GM11168 (cell line): ENCODE data around the gene LSM4.

Source experiments
- in situ Hi-C: fragments of 300-500 bp; cut with MboI; formaldehyde crosslinking; loops from one replicate; pipeline ENCODE4 v1.12.0; 2022; ENCODE audit warnings: low sequenced_read_pairs; ENCODE audit not compliant: unreplicated experiment

Gene LSM4

DNA sequence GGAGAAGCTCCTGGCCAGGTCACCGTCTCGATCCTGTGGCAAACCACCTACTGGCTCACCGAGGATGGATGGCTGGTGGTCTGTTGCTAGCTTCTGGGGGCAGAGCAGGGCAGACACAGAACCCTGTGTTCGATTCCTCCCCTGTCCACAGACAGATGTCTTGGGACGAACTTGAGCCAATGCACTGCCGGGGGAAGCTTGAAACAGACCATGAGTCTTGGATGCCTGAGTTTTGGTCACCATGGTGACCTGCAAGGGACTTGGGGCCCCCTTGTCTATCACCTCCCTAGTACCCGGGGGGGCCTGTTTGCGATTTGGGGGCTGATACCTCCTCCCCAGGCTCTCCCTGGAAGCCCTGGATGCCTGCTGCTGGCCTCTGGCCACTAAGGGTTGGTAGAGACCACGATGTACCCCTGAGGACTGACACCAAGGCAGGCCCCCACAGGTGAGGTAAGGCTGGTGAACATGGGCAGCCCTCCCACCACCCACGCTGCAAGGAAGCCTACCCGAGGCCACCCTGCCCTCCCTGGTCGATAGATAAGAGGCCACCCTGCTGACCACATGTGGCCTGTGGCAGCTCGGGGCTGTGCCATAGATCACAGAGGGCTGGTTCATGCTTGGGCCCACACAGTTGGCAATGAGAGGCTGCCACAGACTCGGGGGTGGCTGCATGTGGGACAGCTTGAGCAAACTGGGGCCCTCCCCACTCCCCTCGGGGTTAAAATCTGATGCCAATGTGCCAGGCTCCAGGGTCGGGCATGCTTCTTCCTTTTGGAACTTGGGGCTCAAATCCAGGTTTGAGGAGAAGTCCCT lies 59.3 kb downstream of the LSM4 start:
- in situ Hi-C loops = no loop called here

DNA sequence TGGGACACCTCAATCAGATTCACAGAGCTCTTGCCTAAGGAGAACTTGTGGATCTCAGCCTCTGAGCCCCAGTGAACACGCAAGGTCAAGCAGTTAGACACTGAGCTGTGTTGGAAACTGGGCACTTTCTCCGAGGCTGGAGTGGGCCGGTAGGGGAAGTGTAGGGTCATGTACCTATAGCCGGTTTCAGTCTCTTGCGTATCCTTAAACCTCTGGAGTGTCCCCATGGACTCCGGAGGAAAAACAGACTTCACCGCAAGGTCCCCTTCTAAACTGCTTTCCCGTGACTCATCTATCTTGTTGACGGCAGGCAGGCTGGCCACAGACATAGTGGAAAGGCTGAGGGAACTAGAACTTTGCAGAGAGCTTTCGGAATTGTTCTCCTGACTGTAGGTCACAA lies 60.0 kb downstream of the LSM4 start:
- in situ Hi-C loops = no loop called here

DNA sequence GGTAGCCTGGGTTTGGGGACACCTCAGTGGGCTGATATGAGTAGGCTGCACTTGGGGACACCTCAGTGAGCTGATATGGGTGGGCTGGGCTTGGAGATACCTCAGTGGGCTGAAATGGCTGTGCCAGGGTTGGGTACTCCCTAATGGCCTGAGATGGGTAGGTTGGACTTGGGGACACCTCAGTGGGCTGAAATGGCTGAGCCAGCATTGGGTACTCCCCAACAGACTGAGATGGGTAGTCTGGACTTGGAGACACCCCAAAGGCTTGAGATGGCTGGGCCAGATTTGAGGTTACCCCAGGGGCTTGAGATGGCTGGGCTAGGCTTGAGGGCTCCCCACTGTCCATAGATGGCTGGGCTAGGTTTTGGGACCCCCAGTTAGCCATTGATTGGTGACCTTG lies 60.7 kb downstream of the LSM4 start:
- in situ Hi-C loops = no loop called here

DNA sequence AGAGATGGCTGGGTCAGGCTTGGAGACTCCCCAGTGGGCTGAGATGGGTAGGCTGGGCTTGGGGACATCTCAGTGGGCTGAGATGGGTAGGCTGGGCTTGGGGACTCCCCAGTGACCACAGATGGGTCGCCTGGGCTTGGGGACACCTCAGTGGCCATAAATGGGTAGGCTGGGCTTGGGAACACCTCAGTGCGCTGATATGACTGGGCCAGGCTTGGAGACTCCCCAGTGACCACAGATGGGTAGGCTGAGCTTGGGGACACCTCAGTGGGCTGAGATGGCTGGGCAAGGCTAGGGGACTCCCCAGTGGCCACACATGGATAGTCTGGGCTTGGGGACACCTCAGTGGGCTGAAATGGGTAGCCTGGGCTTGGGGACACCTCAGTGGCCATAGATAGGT lies 61.4 kb downstream of the LSM4 start:
- in situ Hi-C loops = no loop called here

DNA sequence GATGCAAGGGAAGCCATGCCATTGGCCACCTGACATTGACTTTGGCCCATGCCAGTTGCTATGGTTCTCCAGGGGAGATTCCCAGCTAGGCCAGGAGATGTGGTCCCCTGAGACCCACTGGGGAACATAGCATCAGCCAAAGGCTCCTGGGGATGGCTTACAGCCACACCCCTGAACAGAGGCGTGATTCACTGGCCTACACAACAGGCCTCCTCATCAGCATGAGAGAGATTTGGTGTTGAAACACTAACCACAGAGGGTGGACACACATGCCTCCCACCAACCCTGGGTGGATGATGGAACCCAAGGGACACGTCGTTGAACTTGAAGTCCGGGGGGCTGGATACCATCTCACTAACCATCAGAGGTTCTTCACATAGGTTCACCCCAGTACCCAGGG lies 63.0 kb downstream of the LSM4 start:
- in situ Hi-C loops = loop anchor here (5.0 kb wide), 1 partner anchor 48 kb away; no protein-coding TSS in a partner anchor

DNA sequence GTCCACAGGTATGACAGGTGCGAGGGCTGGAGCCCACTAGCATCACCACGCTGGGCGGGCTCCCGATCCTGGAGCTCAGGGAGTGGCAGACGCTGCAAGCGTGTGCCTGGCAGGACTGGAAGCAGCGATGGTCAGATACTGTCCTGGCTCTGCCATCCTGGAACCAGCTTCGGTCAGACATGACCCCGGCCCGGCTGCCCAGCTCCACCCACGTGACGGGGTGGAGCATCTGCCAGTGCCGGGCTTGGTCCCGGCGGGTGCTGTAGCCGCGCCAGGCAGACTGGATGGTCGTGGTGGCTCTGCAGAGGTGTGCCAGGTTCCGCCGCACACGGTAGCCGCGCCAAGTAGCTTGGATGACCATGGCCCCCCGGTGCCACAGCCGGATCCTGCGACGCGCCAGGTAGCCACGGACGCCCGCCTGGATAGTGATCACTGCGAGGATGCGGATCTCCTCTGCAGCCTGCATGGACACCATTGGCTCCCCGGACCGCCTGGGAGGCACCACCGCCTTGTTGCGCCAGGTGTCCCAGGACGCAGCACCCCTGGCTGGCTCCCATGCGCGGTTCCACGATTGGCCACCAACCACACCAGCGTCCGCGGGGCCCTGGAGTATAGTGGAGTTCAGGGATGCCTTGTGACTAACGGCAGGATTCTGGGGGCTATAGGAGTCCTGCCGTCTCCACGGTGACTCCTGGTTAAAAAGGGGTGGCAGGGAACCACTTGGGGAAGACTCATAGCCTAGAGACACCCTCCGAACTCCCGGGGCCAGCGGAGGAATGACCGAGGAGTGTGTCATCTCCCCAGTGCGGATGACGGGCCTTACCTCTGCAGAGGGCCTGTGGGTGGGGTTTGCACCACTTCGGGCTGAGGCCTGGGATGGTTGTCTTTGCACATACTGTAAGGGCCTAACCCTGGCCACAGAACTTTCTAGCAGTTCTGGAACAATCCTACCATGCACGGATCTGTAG lies 65.1 kb downstream of the LSM4 start:
- in situ Hi-C loops = loop anchor here (5.0 kb wide), 1 partner anchor 45 kb away; no protein-coding TSS in a partner anchor
